Neural progenitor cell (in vitro differentiated cells): ENCODE measurements around the gene MICAL2. TPM values are rescaled to one million over a fixed set of nuclear protein-coding genes. Genes with fewer than 3 reads are reported as not detected.

Experiments used
- DNase-seq: peaks from one replicate; pipeline ENCODE4 v3.0.0-alpha.2; 2016; ENCODE audit warnings: low spot score
- H2AFZ ChIP-seq: fragments of 200-600 bp; sonication (generic); replicated peaks from 2 replicates; pipeline ENCODE4 v1.6.1; 2016; ENCODE audit warnings: antibody characterized with exemption
- H3F3A ChIP-seq: fragments of 200-600 bp; sonication (generic); 2 replicates; pipeline ENCODE4 v1.6.1; 2016; ENCODE audit warnings: antibody characterized with exemption, low read depth
- H3K27ac ChIP-seq: fragments of 200-600 bp; sonication (generic); 2 replicates; pipeline ENCODE4 v1.5.1; 2016; ENCODE audit warnings: mild to moderate bottlenecking
- H3K27me3 ChIP-seq: fragments of 200-600 bp; sonication (generic); 2 replicates; pipeline ENCODE4 v1.6.1; 2016; ENCODE audit warnings: mild to moderate bottlenecking, moderate library complexity
- H3K36me3 ChIP-seq: fragments of 200-600 bp; sonication (generic); 2 replicates; pipeline ENCODE4 v1.5.1; 2016
- H3K4me1 ChIP-seq: fragments of 200-600 bp; sonication (generic); 2 replicates; pipeline ENCODE4 v1.6.1; 2016; ENCODE audit warnings: mixed run types
- H3K4me2 ChIP-seq: fragments of 200-600 bp; sonication (generic); 2 replicates; pipeline ENCODE4 v1.6.1; 2016
- H3K4me3 ChIP-seq: fragments of 200-600 bp; sonication (generic); 2 replicates; pipeline ENCODE4 v1.5.1; 2016
- H3K79me2 ChIP-seq: fragments of 200-600 bp; sonication (generic); 2 replicates; pipeline ENCODE4 v1.6.1; 2016; ENCODE audit warnings: low read depth
- H3K9ac ChIP-seq: fragments of 200-600 bp; sonication (generic); 2 replicates; pipeline ENCODE4 v1.6.1; 2016
- H3K9me3 ChIP-seq: fragments of 200-600 bp; sonication (generic); 2 replicates; pipeline ENCODE4 v1.5.1; 2016; ENCODE audit warnings: low read depth
- H4K20me1 ChIP-seq: fragments of 200-600 bp; sonication (generic); 2 replicates; pipeline ENCODE4 v1.6.1; 2016; ENCODE audit warnings: low read depth
- H3K27ac Mint-ChIP-seq: 3 replicates; pipeline ENCODE4 v1.8.0; 2021; ENCODE audit warnings: mixed read lengths
- H3K27me3 Mint-ChIP-seq: 2 replicates; pipeline ENCODE4 v1.8.0; 2022; ENCODE audit warnings: low read depth, mild to moderate bottlenecking, inconsistent platforms, moderate library complexity, mixed read lengths; ENCODE audit not compliant: insufficient read depth
- H3K36me3 Mint-ChIP-seq: 3 replicates; pipeline ENCODE4 v1.8.0; 2021; ENCODE audit warnings: mixed read lengths
- H3K4me1 Mint-ChIP-seq: 3 replicates; pipeline ENCODE4 v1.8.0; 2021; ENCODE audit warnings: mixed read lengths
- H3K4me3 Mint-ChIP-seq: 3 replicates; pipeline ENCODE4 v1.8.0; 2021; ENCODE audit warnings: mild to moderate bottlenecking, moderate library complexity, mixed read lengths
- H3K9me3 Mint-ChIP-seq: 3 replicates; pipeline ENCODE4 v1.8.0; 2020; ENCODE audit warnings: mixed read lengths
- EZH2 ChIP-seq: fragments of 200-600 bp; sonication (generic); IDR thresholded peaks from 2 replicates; pipeline ENCODE4 v1.6.1; 2017; ENCODE audit warnings: antibody characterized with exemption, mild to moderate bottlenecking, moderate library complexity
- EZH2phosphoT487 ChIP-seq: fragments of 200-600 bp; sonication (generic); IDR thresholded peaks from 2 replicates; pipeline ENCODE4 v1.6.1; 2017; ENCODE audit warnings: antibody characterized with exemption
- total RNA-seq: library from RNA; depleted of rRNA; stranded (reverse); fragments of >200 nt; gene quantifications from 2 replicates; pipeline ENCODE4 v1.2.3, GENCODE V29; 2015; ENCODE audit warnings: low replicate concordance
- TF ChIP-seq, protein P1 (sequence below): fragments of 200-600 bp; sonication (generic); IDR thresholded peaks from 2 replicates; pipeline ENCODE4 v1.5.1; 2017; ENCODE audit warnings: antibody characterized with exemption, mild to moderate bottlenecking

Gene MICAL2
- total RNA-seq, 1 donor from 2014 or later: 0.60 TPM

DNA sequence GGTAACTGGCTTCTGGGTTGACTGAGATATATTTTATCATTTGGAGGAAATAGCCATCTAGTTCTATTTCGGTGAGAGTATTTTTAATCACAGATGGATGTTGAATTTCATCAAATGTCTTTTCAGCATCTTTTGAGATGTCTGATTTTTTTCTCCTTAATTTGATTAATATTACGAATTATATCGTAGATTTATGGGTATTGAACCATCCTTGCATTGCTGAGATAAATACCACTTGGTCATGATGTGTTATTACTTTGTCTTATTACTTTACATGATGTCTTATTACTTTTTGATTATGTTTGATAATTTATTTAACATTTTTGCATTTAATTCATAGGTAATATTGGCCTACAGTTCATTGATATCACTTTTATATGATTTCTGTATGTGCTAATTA is 188.2 kb downstream of the MICAL2 start:
- H3K9ac ChIP-seq: no peak overlapping the region
- Mint-ChIP-seq H3K4me3 (no peak overlapping the region), H3K4me1 (no peaks in the 10 kb centered on the region), H3K36me3 (no peaks in the 10 kb centered on the region), H3K9me3 (peaks cover 11% of the 10 kb centered on the region), H3K27me3 (no peaks in the 10 kb centered on the region), H3K27ac (no peak overlapping the region)
- H3K4me1 ChIP-seq: no peaks in the 10 kb centered on the region
- H3K4me2 ChIP-seq: no peak overlapping the region
- H3K27ac ChIP-seq: no peak overlapping the region
- peaks cover 8% of the 10 kb centered on the region for H3K9me3 ChIP-seq
- H2AFZ ChIP-seq: no peak overlapping the region
- H3F3A ChIP-seq: no peaks in the 10 kb centered on the region
- no peak for DNase-seq
- H4K20me1 ChIP-seq: no peaks in the 10 kb centered on the region
- no peaks in the 10 kb centered on the region for H3K79me2 ChIP-seq
- H3K36me3 ChIP-seq: no peaks in the 10 kb centered on the region
- H3K27me3 ChIP-seq: no peaks in the 10 kb centered on the region
- TF ChIP-seq EZH2phosphoT487 (no peak), EZH2 (no peak)
- TF ChIP-seq, protein P1, sequence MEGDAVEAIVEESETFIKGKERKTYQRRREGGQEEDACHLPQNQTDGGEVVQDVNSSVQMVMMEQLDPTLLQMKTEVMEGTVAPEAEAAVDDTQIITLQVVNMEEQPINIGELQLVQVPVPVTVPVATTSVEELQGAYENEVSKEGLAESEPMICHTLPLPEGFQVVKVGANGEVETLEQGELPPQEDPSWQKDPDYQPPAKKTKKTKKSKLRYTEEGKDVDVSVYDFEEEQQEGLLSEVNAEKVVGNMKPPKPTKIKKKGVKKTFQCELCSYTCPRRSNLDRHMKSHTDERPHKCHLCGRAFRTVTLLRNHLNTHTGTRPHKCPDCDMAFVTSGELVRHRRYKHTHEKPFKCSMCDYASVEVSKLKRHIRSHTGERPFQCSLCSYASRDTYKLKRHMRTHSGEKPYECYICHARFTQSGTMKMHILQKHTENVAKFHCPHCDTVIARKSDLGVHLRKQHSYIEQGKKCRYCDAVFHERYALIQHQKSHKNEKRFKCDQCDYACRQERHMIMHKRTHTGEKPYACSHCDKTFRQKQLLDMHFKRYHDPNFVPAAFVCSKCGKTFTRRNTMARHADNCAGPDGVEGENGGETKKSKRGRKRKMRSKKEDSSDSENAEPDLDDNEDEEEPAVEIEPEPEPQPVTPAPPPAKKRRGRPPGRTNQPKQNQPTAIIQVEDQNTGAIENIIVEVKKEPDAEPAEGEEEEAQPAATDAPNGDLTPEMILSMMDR: no peak
- H3K4me3 ChIP-seq: no peak overlapping the region

- Mint-ChIP-seq H3K4me3 (no peak overlapping the region), H3K36me3 (no peaks in the 10 kb centered on the region), H3K9me3 (peaks cover 12% of the 10 kb centered on the region), H3K27me3 (no peaks in the 10 kb centered on the region), H3K27ac (no peak overlapping the region), H3K4me1 (no peaks in the 10 kb centered on the region)
- Histone ChIP-seq H3K4me2 (no peak overlapping the region), H3K79me2 (no peaks in the 10 kb centered on the region), H3F3A (no peaks in the 10 kb centered on the region), H3K27ac (no peak overlapping the region), H3K27me3 (no peaks in the 10 kb centered on the region), H3K9ac (no peak overlapping the region), H4K20me1 (no peaks in the 10 kb centered on the region), H3K36me3 (no peaks in the 10 kb centered on the region), H3K4me1 (no peaks in the 10 kb centered on the region), H3K4me3 (no peak overlapping the region), H2AFZ (no peak overlapping the region), H3K9me3 (peaks cover 8% of the 10 kb centered on the region)
- no peak for DNase-seq
- TF ChIP-seq EZH2 (no peak), EZH2phosphoT487 (no peak)
- TF ChIP-seq, protein P1: no peak
These were observed 191.0 kb downstream of the MICAL2 start for GRCh38 chr11:12301379-12301778.

DNA sequence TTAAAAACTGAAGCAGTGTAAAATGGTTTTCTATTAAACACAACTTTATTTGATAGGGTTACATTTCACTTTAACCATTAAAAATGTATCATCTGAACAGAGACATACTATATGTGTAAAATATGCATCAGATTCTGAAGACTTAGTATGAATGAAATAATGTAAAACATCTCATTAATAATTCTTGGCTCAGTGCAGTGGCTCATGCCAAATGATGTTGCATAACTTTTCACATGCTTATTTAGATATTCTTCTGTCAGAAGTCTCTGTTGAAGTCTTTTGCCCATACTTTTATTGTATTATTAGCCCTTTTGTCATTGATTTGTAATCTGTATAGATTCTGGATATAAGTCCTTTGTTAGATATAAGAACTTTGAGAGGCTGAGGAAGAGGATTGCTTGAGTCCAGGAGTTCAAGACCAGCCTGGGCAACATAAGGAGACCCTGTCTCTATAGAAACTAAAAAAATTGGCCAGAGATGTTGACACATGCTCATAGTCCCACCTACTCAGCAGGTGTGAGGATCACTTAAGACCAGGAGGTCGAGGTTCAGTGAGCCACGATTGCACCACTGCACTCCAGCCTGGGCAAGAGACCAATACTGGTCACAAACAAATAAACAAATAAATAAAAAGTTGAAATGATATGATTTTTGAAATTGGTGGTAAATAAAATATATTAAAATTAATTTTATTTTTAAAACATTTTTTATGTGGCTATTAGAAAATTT is 193.2 kb downstream of the MICAL2 start:
- TF ChIP-seq EZH2 (no peak), EZH2phosphoT487 (no peak)
- TF ChIP-seq, protein P1: no peak
- peaks cover 4% of the 10 kb centered on the region for H3K9me3 ChIP-seq
- no peak overlapping the region for H3K27ac ChIP-seq
- H3K4me1 ChIP-seq: no peaks in the 10 kb centered on the region
- Mint-ChIP-seq H3K36me3 (no peaks in the 10 kb centered on the region), H3K4me1 (no peaks in the 10 kb centered on the region), H3K27ac (no peak overlapping the region), H3K4me3 (no peak overlapping the region), H3K27me3 (no peaks in the 10 kb centered on the region), H3K9me3 (peaks cover 8% of the 10 kb centered on the region)
- H3K4me3 ChIP-seq: no peak overlapping the region
- H3K36me3 ChIP-seq: no peaks in the 10 kb centered on the region
- no peaks in the 10 kb centered on the region for H3K79me2 ChIP-seq
- H2AFZ ChIP-seq: no peak overlapping the region
- no peaks in the 10 kb centered on the region for H3K27me3 ChIP-seq
- H4K20me1 ChIP-seq: no peaks in the 10 kb centered on the region
- no peak for DNase-seq
- no peaks in the 10 kb centered on the region for H3F3A ChIP-seq
- no peak overlapping the region for H3K9ac ChIP-seq
- H3K4me2 ChIP-seq: no peak overlapping the region
